ACC112 (cell line): ENCODE data around the gene KATNIP.

Experiments
- H2AFZ ChIP-seq: fragments of 200-600 bp; sonication (generic); one replicate; pipeline ENCODE4 v1.6.0; 2017; ENCODE audit warnings: antibody characterized with exemption, low read length; ENCODE audit not compliant: unreplicated experiment
- H3K27ac ChIP-seq: fragments of 200-600 bp; sonication (generic); 2 replicates; pipeline ENCODE4 v1.5.1; 2014; ENCODE audit warnings: low read depth, mild to moderate bottlenecking, antibody characterized with exemption, low read length, moderate library complexity
- H3K27me3 ChIP-seq: fragments of 200-600 bp; sonication (generic); 2 replicates; pipeline ENCODE4 v1.6.1; 2014; ENCODE audit warnings: mild to moderate bottlenecking, antibody characterized with exemption, low read length, moderate library complexity, mixed read lengths; ENCODE audit not compliant: insufficient read depth
- H3K36me3 ChIP-seq: fragments of 200-600 bp; sonication (generic); 2 replicates; pipeline ENCODE4 v1.6.1; 2016; ENCODE audit warnings: mild to moderate bottlenecking, antibody characterized with exemption, low read length, moderate library complexity, mixed read lengths; ENCODE audit not compliant: insufficient read depth
- H3K4me1 ChIP-seq: fragments of 200-600 bp; sonication (generic); one replicate; pipeline ENCODE4 v1.6.1; 2016; ENCODE audit warnings: low read length, mixed read lengths; ENCODE audit not compliant: insufficient read depth, unreplicated experiment, control insufficient read depth
- H3K4me3 ChIP-seq: fragments of 200-600 bp; sonication (generic); 2 replicates; pipeline ENCODE4 v1.5.1; 2014; ENCODE audit warnings: mild to moderate bottlenecking, low read depth, low read length
- H3K79me2 ChIP-seq: fragments of 200-600 bp; sonication (generic); one replicate; pipeline ENCODE4 v1.6.0; 2016; ENCODE audit warnings: low read length; ENCODE audit not compliant: control insufficient read depth, unreplicated experiment, insufficient read depth

Gene KATNIP

GRCh38 chr16:27517664-27518063 lies 32.3 kb upstream of the KATNIP start:
- Histone ChIP-seq H3K4me1 (no peaks in the 10 kb centered on the region), H3K4me3 (no peak overlapping the region), H3K79me2 (no peaks in the 10 kb centered on the region), H3K27ac (no peak overlapping the region), H3K36me3 (peaks cover 16% of the 10 kb centered on the region), H3K27me3 (no peaks in the 10 kb centered on the region), H2AFZ (no peak overlapping the region)

GRCh38 chr16:27518226-27518625 lies 31.7 kb upstream of the KATNIP start:
- no peak overlapping the region for H2AFZ ChIP-seq
- no peak overlapping the region for H3K27ac ChIP-seq
- H3K4me3 ChIP-seq, result no peak overlapping the region
- H3K27me3 ChIP-seq, result no peaks in the 10 kb centered on the region
- peaks cover 21% of the 10 kb centered on the region for H3K36me3 ChIP-seq
- H3K79me2 ChIP-seq, result no peaks in the 10 kb centered on the region
- no peaks in the 10 kb centered on the region for H3K4me1 ChIP-seq

GRCh38 chr16:27520982-27521673 lies 28.8 kb upstream of the KATNIP start:
- Histone ChIP-seq H3K4me3 (no peak overlapping the region), H3K27ac (no peak overlapping the region), H2AFZ (no peak overlapping the region), H3K27me3 (no peaks in the 10 kb centered on the region), H3K4me1 (no peaks in the 10 kb centered on the region), H3K79me2 (no peaks in the 10 kb centered on the region), H3K36me3 (peaks cover 48% of the 10 kb centered on the region)

- Histone ChIP-seq H3K27ac (no peak overlapping the region), H3K4me3 (no peak overlapping the region), H3K79me2 (no peaks in the 10 kb centered on the region), H3K4me1 (no peaks in the 10 kb centered on the region), H2AFZ (no peak overlapping the region), H3K27me3 (no peaks in the 10 kb centered on the region), H3K36me3 (peaks cover 59% of the 10 kb centered on the region)
Observed at GRCh38 chr16:27522173-27522707, 27.7 kb upstream of the KATNIP start.

GRCh38 chr16:27526180-27526579 lies 23.8 kb upstream of the KATNIP start:
- Histone ChIP-seq H3K27me3 (no peaks in the 10 kb centered on the region), H3K4me1 (peaks cover 14% of the 10 kb centered on the region), H2AFZ (no peak overlapping the region), H3K4me3 (no peak overlapping the region), H3K79me2 (no peaks in the 10 kb centered on the region), H3K27ac (no peak overlapping the region), H3K36me3 (peaks cover 77% of the 10 kb centered on the region)

GRCh38 chr16:27528294-27528693 lies 21.6 kb upstream of the KATNIP start:
- H2AFZ ChIP-seq, result no peak overlapping the region
- no peak overlapping the region for H3K4me3 ChIP-seq
- H3K27ac ChIP-seq, result no peak overlapping the region
- H3K27me3 ChIP-seq, result no peaks in the 10 kb centered on the region
- H3K36me3 ChIP-seq, result peaks cover 71% of the 10 kb centered on the region
- H3K4me1 ChIP-seq, result peaks cover 14% of the 10 kb centered on the region
- no peaks in the 10 kb centered on the region for H3K79me2 ChIP-seq

- H3K79me2 ChIP-seq, result no peaks in the 10 kb centered on the region
- H3K4me3 ChIP-seq, result no peak overlapping the region
- H3K36me3 ChIP-seq, result peaks cover 57% of the 10 kb centered on the region
- no peaks in the 10 kb centered on the region for H3K27me3 ChIP-seq
- H3K4me1 ChIP-seq, result peaks cover 14% of the 10 kb centered on the region
- H3K27ac ChIP-seq, result no peak overlapping the region
- no peak overlapping the region for H2AFZ ChIP-seq
Observed at GRCh38 chr16:27529962-27530361, 20.0 kb upstream of the KATNIP start.

GRCh38 chr16:27531186-27531585 lies 18.8 kb upstream of the KATNIP start:
- H3K36me3 ChIP-seq, result peaks cover 46% of the 10 kb centered on the region
- H3K27ac ChIP-seq, result no peak overlapping the region
- H3K4me3 ChIP-seq, result no peak overlapping the region
- H3K79me2 ChIP-seq, result no peaks in the 10 kb centered on the region
- H3K4me1 ChIP-seq, result peaks cover 14% of the 10 kb centered on the region
- H2AFZ ChIP-seq, result no peak overlapping the region
- H3K27me3 ChIP-seq, result no peaks in the 10 kb centered on the region

GRCh38 chr16:27531826-27532800 lies 17.8 kb upstream of the KATNIP start:
- Histone ChIP-seq H3K4me3 (no peak overlapping the region), H3K27me3 (no peaks in the 10 kb centered on the region), H3K79me2 (no peaks in the 10 kb centered on the region), H3K4me1 (peaks cover 14% of the 10 kb centered on the region), H2AFZ (no peak overlapping the region), H3K36me3 (peaks cover 43% of the 10 kb centered on the region), H3K27ac (no peak overlapping the region)

DNA sequence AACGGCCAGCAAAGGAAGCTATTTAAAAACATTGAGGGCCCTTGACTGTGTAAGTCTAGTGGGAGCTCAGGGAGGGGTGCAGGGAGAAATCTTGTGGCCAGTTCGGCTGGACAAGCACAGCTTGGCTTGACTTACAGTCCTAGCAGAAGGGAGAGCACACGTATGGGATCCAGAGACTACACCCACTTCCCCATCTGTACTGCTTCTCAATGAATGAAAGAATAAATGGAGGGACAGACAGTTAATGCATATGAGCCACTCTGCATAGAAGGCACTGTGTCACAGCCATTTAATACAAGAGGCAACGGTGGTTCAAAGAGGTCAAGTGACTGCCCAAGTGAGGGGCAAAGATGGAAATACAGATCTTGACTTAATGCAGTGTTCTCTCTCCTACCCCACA lies 15.7 kb upstream of the KATNIP start:
- H3K4me3 ChIP-seq, result no peak overlapping the region
- H3K36me3 ChIP-seq, result peaks cover 24% of the 10 kb centered on the region
- H3K27ac ChIP-seq, result no peak overlapping the region
- no peaks in the 10 kb centered on the region for H3K79me2 ChIP-seq
- peaks cover 14% of the 10 kb centered on the region for H3K4me1 ChIP-seq
- no peak overlapping the region for H2AFZ ChIP-seq
- no peaks in the 10 kb centered on the region for H3K27me3 ChIP-seq
